Activated effector memory CD4-positive, alpha-beta T cell treated with Interleukin-2 at 50 U/mL for 16 hours (primary cell): ENCODE results near the gene STON1.
"Not testable (repeated sequence)": the region's sequence is repeated elsewhere in the genome, so short reads cannot be mapped to it uniquely, and the experiment has no call there.

Source experiments
- DNase-seq: peaks from one replicate; pipeline ENCODE4 v3.0.0-alpha.2; 2020

The STON1 gene

DNA sequence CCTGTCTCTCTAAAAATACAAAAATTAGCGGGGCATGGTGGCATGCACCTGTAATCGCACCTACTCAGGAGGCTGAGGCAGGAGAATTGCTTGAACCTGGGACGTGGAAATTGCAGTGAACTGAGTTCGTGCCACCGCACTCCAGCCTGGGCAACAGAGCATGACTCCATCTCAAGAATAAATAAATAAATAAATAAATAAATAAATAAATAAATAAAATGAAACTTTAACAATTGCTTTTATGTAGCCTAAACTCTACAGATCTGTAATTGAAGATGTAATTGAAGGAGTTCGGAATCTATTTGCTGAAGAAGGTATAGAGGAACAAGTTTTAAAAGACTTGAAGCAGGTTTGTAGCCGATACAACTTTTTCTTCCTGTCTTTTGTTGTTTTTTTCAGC, 90.7 kb downstream of the STON1 start:
- DNase-seq = no peak

DNA sequence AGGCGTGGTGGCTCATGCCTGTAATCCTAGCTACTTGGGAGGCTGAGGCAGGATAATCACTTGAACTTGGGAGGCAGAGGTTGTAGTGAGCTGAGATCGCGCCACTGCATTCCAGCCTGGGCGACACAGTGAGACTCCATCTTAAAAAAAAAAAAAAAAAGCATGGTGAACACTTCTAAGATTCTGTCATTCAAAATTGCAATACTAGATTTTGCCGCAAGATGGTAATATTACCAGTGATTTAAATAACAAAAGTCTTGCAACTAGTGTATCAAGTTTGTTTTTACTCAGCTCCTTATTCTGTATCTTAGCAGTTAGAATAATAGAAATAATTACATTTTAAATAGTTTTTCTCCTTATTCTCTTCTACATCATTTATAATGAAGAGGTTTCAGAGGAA, 92.7 kb downstream of the STON1 start:
- not testable (repeated sequence) for DNase-seq

DNA sequence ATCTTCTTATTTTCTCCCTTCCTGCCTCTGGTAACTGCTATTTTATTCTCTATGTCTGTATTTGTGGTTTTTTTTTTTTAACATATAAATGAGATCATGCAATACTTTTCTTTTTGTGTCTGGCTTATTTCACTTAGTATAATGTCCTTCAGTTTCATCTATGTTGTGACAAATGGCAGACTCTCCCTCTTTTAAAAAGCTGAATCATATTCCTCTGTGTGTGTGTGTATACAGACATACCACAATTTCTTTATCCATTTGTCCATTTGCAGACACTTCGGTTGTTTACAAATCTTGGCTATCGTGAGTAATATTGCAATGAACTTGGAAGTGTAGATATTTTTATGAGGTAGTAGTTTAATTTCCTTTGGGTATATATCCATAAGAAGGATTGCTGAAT, 94.7 kb downstream of the STON1 start:
- DNase-seq = no peak

DNA sequence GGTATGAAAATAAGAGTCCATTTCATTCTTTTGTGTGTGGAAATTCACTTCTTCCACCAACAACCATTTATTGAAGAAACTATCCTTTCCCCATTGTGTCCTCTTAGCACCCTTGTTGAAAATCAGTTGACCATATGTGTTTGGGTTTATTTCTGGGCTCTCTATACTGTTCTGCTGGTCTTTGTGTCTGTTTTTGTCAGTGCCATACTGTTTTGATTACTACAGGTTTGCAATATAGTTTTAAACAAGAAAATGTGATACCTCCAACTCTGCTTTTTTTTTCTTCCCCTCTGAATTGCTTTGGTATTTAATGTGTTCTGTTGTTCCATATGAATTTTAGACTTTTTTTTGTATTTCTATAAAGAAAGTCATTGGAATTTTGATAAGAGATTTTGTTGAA, 96.1 kb downstream of the STON1 start:
- DNase-seq = no peak

DNA sequence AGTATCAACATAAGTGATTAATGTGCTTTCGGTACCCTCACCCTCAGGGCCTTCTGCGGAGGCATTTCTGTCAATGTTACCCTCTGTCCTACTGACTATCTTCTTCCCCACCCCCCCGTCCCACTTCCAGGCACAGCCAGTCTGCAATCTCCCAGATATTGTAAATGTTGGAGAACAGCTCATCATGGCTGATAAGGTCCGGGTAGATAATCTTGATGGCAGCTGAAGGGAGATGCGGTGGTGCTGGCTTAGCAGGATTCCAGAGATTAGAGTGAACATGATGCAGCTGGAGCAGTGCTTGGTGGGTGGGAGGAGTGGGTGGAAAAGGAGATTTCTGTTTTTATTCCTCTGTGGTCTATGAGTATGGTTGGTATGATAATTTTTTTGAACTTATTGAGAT, 103.2 kb downstream of the STON1 start:
- DNase-seq = no peak

DNA sequence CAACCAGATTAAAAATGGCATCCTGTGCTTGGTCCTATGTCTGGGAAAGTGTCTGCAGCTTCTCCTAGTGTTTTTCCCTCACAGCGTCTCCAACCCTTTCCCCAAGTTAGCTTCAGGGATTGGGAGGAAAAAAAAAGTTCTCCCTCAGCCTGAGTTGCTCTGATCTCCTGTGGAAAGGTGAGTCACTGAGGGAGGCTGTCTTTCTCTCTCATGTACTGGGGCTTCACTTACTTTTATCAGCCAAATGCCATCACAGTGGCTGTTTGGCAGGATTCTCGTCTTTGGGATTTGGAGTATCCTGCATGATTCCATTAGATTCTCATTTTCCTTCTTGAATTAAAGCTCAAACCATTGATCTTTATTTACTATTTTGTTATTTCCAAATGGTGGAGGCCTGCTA, 105.8 kb downstream of the STON1 start:
- no peak for DNase-seq

DNA sequence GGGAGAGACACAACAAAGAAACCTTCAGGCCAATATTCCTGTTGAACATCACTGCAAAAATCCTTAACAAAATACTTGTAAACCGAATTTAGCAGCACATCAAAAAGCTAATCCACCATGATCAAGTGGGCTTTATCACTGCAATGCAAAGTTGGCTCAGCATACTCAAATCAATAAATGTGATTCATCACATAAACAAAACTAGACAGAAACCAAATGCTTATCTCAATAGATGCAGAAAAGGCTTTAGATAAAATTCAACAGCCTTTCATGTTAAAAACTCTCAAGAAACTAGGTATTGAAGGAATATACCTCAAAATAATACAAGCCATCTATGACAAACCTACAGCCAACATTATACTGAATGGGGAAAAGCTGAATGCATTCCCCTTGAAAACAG, 108.3 kb downstream of the STON1 start:
- DNase-seq = no peak
